GM15510 (cell line): Measurements from ENCODE around the gene CDYL2.

Experiments used
- POLR2A ChIP-seq: IDR thresholded peaks from 3 replicates; pipeline ENCODE4 v1.6.1; 2011; ENCODE audit warnings: borderline replicate concordance; ENCODE audit not compliant: insufficient read length; ENCODE audit errors: extremely low read depth

CDYL2 gene

GRCh38 chr16:80788027-80788426, 16.4 kb downstream of the CDYL2 start:
- TF ChIP-seq POLR2A, result no peak

DNA sequence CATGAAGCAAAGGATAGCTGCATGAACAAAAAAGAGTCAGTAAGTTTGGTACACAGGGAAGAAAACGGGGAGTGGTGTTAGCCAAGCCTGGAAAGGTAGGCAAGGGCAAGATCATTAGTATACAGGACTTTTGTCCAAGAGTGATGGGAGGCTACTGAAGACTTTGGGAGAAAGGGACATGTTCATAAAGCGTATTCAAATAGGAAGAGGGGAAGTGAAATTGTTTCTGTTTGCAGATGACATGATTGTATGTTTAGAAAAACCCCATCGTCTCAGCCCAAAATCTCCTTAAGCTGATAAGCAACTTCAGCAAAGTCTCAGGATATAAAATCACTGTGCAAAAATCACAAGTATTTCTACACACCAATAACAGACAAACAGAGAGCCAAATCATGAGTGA, 19.4 kb downstream of the CDYL2 start:
- TF ChIP-seq POLR2A, result no peak

DNA sequence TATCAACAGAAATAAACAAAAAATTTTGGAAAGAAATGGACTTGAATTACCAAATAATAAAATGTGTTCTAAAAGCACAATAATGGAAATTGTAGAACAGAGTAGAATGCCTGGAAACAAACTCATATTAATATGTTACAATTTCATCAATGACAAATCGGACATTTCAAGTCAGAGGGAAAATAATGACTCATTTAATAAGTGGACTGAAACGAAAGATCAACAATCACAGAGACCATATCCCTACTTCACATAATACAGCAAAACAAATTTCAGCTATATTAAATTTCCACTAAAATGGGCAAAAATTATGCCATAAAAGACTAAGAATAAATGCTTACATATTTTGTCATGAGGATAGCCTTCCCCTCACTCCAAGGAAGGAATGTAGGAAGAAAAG, 25.7 kb downstream of the CDYL2 start:
- no peak for TF ChIP-seq POLR2A

- no peak for TF ChIP-seq POLR2A
These were observed 27.5 kb downstream of the CDYL2 start for GRCh38 chr16:80776856-80777255.

GRCh38 chr16:80775450-80775849, 28.9 kb downstream of the CDYL2 start:
- no peak for TF ChIP-seq POLR2A

GRCh38 chr16:80766798-80767197, 37.6 kb downstream of the CDYL2 start:
- no peak for TF ChIP-seq POLR2A

- TF ChIP-seq POLR2A, result no peak
These were observed 44.8 kb downstream of the CDYL2 start for GRCh38 chr16:80759419-80760162.

- TF ChIP-seq POLR2A, result no peak
These were observed 49.9 kb downstream of the CDYL2 start for GRCh38 chr16:80754476-80754875.

DNA sequence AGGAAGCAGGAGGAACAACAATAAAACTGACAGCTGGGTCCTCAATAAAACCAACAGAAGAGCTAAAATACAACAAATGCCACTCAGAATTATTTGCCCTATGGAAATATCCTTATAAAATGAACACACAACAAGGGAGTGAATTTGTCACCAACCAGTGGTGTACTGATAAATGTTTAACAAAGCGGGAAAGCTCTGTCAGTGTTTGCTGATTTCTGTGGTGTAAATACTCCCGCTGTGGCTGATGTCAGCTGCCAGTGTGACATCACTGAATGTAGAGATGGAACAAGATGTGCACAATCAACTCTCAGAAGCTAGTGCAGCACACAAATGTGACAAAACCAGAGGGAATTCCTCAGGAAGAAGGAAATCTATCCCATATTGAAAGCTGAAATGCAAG, 51.9 kb downstream of the CDYL2 start:
- TF ChIP-seq POLR2A, result no peak

GRCh38 chr16:80751167-80751566, 53.2 kb downstream of the CDYL2 start:
- TF ChIP-seq POLR2A, result no peak

DNA sequence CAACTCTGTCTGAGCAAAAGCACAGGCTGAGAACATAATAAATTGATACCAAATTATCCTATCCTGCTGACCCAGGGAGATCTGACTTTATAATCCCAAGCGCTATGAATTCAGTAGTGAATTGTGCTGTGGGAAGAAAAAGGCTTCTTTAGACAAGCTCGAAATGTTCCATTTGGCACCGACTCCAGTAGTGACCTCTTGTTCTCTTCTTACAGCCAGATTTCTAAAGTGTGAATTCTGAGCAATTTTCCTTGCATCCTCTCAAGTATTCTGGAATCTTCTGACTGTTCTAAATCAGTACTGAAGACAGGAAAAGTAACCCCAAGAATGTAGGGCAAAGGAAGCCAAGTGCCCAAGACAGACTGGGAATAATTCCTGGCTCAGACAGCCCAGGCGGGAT, 58.2 kb downstream of the CDYL2 start:
- no peak for TF ChIP-seq POLR2A

DNA sequence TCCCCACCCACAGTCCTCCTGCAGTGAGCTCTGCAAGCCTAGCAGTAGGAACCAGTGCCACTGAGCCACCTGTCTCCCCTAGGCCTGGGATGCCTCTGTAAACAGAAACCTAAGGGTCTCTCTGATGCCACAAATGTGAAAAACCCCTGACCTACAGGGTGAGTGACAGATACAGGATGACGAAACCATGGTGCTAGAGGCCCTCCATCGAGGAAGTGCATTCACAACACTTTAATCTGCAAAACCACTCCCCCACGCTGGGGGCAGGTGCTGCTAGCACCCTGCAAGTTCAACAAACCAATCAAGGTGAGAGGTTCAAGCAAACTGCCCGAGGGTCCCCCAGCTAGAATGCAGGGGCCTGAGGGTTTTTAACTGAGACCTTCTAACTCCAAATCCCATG, 59.5 kb downstream of the CDYL2 start:
- TF ChIP-seq POLR2A, result no peak

GRCh38 chr16:80743772-80744171, 60.6 kb downstream of the CDYL2 start:
- TF ChIP-seq POLR2A, result no peak

GRCh38 chr16:80743273-80743672, 61.1 kb downstream of the CDYL2 start:
- no peak for TF ChIP-seq POLR2A

DNA sequence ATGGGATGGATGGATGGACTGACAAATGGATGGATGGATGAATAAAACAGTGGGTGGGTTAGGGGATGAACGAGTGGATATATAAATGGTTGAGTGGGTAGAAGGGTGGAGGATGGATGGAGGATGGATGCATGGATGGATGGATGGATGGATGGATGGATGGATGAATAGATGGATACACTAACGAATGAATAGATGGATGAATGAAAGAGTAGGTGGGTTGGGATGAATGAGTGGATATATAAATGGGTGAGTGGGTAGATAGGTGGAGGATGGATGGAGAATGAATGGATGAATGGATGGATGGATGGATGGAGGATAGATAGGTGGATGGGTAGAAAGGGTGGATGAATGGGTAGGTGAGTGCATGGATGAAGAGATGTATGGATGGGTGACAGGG, 62.1 kb downstream of the CDYL2 start:
- no peak for TF ChIP-seq POLR2A

GRCh38 chr16:80741724-80742123, 62.7 kb downstream of the CDYL2 start:
- TF ChIP-seq POLR2A, result no peak

- no peak for TF ChIP-seq POLR2A
These were observed 64.9 kb downstream of the CDYL2 start for GRCh38 chr16:80739523-80739922.
